Measurements from ENCODE around the gene ULBP3.

Gene ULBP3

DNA sequence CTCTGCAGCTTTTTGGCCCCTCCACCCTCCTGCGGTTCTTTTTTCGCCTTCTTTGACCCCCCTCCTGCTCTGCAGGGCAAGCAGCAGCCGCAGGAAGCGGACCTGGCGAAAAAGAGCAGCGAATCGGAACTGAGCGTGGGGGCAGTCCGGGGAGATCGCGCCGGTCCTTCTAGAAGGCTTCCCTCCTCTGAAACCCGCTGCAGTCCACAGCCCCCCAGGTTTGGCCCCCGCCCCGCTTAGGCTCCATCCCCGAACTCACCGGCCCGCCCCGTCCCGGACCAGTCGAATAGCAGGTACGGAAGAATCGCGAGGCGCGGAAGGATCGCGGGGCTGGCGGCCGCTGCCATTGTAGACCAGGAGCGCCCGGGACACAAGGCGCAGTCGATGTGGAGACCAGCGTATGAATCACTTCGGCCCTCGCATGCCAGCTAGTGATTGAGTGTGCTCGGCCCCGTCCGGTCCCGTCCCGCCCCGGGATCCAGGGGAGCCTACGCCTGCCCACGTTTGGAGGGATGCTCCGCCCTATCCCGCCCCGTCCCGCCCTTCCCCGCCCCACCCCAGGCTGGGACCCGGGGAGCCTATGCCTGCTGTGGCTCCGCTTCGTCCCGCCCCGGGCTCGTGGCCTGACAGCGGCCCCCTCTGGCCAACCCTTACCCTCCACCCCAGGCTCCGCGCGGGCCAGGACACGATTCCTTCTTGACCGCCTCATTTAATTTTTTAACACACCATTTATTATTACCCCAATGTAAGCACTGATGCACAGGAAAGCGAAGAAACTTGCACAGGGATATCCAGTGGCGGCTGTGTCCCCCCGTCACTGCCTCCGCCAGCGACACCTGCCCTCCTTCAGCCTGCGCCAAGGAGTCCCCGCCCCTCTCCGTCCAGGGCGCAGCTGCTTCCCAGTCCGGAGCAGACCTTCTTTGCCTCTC is at the start of gene ULBP3:
Gene ULBP3 (minus strand): TSS at position 402 of the 929 bp plus-strand sequence. CDS start 55 bp downstream, at position 347.
- peak; percentile 46 for DNase-seq (ENCODE audit: low read depth)

GRCh38 chr6:150118627-150119026 is 49.7 kb upstream of the ULBP3 start:
- no peak for DNase-seq (ENCODE audit: low read depth)

- DNase-seq (ENCODE audit: low read depth), result no peak
Observed at GRCh38 chr6:150118203-150118602, 49.3 kb upstream of the ULBP3 start.

DNA sequence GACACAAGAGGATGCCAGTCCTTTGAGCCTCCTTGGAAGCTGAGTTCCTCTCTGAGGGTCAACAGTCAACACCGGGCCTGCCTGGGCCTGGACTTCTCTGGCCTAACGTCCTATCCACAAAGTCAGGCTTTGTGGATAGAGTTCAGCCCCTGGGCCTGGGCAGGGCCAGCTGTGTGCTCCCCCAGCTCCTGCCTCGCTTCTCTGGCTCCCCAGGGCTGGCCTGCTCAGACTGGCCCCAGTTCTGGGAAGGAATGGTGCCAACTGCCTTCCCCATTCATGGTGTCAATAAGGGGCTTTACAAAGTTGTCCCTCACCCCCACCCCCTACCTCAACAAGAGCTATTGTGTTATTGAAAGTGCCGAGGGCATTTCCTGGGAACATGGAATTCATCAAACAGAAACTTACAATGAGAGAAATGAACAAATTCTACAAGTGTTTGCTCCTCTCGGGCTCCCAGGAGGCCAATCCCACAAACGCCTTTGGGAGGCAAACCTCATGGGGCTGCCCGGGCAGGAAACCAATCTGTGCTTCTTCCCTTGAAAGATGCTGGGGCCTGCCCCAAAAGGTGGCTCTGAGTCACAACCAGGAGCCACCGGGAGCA is 47.4 kb upstream of the ULBP3 start:
- DNase-seq (ENCODE audit: low read depth), result no peak

GRCh38 chr6:150115769-150116168 is 46.8 kb upstream of the ULBP3 start:
- no peak for DNase-seq (ENCODE audit: low read depth)

GRCh38 chr6:150112233-150112632 is 43.3 kb upstream of the ULBP3 start:
- no peak for DNase-seq (ENCODE audit: low read depth)

- DNase-seq (ENCODE audit: low read depth), result no peak
Observed at GRCh38 chr6:150102750-150103270, 33.9 kb upstream of the ULBP3 start.

- DNase-seq (ENCODE audit: low read depth), result no peak
Observed at GRCh38 chr6:150100745-150101144, 31.8 kb upstream of the ULBP3 start.

- DNase-seq (ENCODE audit: low read depth), result no peak
Observed at GRCh38 chr6:150099953-150100352, 31.0 kb upstream of the ULBP3 start.

DNA sequence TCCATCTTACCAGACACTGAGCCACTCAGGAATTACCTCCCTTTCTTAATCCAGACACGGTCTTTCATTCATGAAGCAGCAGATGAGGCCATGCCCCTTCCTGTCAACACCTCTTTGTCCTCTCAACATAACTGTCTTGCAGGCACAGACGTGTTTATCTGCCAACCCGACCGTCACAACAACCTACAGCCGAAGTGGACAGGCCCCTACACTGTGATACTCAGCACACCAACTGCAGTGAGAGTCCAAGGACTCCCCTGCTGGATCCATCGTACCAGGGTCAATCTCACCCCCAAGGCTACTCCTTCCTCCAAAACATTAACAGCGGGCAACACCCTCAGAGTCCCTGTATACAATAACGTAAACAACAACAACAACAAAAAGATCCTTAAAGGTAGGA is 30.6 kb upstream of the ULBP3 start:
- DNase-seq (ENCODE audit: low read depth), result no peak

DNA sequence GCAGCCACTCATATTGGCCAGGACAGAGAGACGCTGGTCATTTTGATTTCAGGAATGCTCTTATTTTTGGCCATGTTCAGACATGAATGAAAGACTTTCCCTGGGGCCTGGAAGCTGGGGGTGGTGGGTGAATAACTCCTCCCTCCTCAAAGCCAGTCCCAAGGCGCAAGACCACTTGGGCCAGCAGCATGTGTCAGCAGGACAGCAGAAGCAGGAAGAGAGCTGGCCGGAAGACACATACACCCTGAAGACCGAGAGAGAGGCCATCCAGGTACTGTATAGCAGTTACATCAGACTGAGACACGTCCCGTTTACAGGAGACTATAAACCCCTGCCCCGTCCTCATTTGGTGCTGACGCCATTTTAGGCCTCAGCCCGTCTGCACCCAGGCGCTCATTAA is 29.2 kb upstream of the ULBP3 start:
- no peak for DNase-seq (ENCODE audit: low read depth)

DNA sequence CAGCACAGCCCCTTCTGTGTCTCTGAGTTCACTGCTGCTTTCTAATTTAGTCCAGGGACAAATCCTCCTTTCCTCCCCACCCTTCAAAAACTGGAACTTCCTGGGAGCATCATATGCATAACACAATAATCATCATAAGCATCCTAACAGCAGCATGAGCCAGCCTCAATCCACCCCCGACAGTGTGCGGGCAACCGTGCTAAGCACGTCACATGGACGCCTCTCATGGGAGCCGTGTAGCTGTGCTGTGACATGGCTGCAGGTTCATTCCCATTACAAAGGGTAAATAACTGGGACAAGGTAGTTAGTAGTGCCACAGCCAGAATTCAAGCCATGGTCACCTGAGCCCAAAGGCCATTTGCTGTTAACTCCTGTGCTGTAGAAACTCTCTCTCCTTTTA is 24.5 kb upstream of the ULBP3 start:
- no peak for DNase-seq (ENCODE audit: low read depth)

DNA sequence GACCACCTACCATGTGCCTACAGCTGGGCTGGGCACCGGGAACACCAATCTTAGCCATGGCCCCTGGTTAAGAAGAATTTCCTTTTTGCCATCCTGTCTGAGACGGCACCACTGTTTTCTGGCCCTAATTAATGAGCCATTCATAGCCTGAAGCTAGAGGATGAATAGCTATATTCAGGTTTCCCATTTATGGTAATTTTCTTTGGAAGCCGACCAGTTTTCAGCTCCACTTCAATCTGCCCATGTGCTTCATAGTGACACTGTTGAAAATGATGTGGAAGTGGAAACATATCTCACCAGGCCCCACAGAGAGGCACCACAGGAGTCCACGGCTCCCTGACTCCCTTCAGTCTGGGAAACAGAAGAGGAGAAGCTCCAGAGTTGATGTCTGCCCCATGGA is 22.6 kb upstream of the ULBP3 start:
- DNase-seq (ENCODE audit: low read depth), result no peak

DNA sequence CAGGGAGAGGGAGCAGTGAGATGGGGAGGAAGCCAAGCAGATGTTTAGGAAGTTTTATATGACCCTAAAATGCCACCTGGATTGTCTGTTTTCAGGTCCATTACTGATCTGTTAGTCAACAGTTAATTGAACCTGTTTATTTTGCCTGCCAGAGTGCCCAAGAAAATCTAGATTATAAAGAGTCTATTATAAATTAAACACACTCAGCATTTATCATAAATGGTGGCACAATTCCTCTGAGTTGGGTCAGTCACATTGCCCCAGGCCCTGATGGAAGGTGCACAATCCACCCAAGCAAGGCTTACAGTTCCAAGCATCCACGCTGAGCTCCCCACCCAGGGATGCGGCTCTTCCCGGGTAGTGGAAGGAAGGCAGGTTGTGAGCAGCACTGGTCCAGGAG is 21.4 kb upstream of the ULBP3 start:
- no peak for DNase-seq (ENCODE audit: low read depth)

DNA sequence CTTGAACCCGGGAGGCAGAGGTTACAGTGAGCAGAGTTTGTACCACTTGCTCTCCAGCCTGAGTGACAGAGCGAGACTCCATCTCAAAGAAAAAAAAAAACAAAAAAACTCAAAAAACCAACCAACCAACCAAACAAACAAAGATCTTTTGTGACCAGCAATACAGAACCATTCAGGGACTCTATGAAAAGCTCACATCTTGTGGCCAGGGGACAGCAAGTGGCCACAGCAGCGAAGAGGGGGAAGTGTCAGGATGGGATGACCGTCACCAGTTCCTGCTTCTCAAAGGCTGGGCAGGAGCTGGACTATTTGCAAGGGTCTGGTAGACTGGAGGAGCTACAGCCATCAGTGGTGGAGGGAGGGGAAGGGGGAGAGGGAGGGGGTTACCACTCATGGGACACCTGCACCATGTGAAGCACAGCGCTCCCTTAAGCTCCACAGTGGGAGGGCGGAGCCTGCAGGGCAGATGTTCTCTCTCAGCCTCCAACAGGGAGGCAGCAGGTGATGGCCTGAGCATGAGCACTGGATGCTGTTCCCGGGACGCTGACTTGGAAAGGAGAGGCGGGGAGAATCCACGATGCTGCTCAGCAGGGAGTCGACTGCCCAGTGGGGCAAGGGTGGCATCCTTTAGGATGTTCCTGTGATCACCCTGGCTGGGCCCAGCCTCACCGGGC is 19.7 kb upstream of the ULBP3 start:
- DNase-seq (ENCODE audit: low read depth), result no peak

DNA sequence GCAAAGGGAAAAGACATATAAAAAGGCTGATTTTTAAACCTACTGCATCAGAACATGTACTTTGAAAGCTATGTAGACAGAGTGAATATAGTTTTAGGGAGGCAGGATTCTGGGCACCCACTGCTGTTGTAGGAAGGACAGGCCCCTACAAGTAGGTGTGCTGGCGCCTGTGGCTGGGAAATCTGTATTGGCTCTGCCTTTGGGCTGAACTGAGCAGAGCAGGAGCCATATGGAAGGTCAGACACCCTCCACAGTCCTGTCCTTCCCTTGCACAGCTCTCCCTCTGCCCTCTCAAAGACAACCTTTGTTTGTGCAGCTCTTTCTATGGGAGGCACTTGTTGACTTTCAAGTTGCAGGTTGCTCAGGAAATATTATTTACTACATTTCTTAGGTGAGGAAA is 18.4 kb upstream of the ULBP3 start:
- no peak for DNase-seq (ENCODE audit: low read depth)

GRCh38 chr6:150086026-150086425 is 17.1 kb upstream of the ULBP3 start:
- no peak for DNase-seq (ENCODE audit: low read depth)

DNA sequence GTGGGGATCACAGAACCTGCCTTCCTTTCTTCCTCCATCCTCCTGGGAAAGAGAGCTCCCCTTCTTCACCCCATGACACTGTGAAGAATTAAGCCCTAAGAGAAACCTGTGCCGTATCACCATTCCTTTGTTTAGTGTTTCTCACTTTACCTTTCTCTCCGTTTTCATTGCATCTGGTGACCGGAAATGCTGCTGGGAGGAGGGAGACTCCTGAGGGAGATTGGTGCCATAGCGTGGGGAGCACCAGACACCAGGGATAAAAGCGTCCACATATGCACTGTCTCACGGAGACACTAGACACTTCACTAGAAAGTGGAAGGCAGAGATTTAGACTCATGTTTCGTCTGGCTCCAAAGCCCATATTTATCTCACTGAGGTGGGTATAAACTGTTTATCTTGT is 15.5 kb upstream of the ULBP3 start:
- DNase-seq (ENCODE audit: low read depth), result no peak

GRCh38 chr6:150083839-150084238 is 14.9 kb upstream of the ULBP3 start:
- DNase-seq (ENCODE audit: low read depth), result no peak

GRCh38 chr6:150081702-150082101 is 12.8 kb upstream of the ULBP3 start:
- DNase-seq (ENCODE audit: low read depth), result no peak

DNA sequence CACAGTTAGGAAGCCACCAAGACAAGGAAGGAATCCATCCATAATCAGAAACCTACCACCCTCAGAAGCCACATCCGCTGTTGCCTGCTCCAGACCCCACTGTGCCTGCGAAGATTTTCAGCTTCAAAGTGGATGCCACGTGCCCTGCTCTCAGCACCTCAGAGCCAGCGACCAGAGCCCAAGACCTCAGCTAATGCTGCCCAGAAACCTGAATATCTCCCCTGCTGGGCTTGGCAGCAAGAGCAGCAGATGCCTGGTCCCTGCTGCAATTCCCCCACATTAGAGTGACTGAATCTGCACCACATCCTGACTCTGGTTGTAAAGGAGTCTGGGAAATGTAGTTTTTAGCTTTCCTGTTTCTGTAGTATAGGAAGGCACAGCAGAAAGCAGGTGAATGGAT is 10.7 kb upstream of the ULBP3 start:
- DNase-seq (ENCODE audit: low read depth), result no peak

DNA sequence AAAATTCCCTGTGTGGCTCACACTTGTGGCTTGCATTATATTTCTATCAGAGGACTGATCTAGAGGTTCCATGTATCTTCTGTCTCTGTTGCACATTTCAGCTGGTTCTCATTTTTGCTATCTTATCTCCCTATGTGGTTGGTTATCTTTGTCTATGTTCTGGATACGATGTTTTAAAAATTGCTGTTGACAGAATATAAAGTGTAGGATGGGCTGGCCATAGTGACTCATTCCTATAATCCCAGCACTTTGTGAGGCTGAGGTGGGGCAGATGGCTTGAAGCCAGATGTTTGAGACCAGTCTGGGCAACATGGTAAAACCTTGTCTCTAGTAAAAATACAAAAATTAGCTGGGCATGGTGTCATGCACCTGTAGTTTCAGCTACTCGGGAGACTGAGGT is 9.9 kb upstream of the ULBP3 start:
- no peak for DNase-seq (ENCODE audit: low read depth)
